ENCODE data around the gene GNAZ.

The GNAZ gene

DNA sequence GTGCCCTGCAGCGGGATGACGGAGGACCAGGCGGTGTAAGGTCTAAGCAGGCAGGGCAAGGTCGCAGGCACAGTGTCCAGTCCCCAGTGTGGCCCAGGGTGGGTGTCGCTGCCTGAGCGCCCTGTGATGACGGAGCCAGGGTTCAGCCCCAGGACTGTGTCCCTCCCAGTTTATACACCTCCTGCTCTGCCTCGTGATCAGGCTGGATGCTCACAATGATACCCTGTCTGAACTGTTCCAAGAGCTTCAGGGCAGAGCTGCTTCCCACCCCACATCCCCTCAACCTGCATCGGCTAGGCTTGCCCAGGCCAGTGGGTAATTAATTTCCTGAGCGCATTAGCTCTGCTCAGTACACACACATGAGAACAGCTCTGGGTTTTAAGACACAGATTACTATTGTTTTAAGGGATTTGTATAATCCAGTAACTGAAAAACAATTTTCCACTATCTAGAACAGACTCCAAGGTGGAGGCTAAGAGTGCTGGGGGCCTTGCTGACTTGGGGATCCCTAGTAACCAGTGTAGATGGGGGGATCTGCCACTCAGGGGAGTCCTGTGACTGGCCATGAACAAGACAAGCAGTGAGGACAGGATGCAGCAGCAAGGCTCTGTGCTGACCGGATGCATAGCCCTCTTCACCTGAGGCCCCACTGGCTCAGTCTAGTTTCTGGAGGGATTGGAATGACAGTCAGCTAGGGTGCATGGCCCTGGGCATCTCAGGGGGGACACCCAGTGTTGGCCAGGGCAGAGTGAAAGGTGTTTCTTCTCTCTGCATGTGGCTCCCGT, 34.1 kb downstream of the GNAZ start:
- no peak for TF ChIP-seq CTCF (IDR thresholded peaks at IDR 0.05)

- no peak for TF ChIP-seq CTCF (IDR thresholded peaks at IDR 0.05)
Measured at GRCh38 chr22:23105304-23105703, 35.0 kb downstream of the GNAZ start.

DNA sequence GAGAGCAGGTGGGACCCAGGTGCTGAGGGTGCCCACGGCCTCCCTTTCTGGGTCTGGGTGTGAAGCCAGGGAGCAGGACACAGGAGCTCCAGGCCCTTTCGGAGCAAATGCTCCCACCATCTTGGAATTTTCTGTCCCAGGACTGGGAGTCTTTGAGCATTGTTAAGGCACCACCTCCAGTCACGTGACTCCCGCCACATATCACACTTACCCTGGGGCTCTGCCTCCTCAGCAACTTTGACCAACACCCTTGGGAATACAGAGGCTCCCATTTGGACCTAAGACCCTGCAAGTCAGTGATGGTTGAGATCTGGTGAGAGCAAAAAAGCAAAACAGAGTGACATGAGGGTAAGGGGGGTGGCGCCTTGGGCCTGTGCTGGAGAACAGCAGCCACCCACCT, 35.6 kb downstream of the GNAZ start:
- no peak for TF ChIP-seq CTCF (IDR thresholded peaks at IDR 0.05)

DNA sequence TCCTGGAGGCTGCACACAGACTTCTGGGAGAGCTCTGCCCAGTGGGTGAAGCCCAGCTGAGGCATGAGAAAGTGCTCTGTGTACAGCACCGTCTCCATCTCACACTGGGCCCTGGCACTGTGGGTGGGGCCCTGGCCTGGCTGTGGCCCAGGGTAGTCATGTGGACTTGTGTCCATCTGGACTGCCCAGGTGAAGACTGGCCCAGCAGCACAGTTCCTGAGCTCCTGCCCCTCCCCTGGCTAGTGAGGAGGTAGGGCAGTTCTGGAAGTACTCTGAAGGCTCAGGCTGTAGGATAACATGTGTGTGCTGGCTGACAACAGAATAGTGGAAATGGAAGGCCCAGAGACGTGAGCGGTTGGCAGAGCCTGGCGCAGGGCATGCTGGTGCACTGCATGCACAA, 36.0 kb downstream of the GNAZ start:
- no peak for TF ChIP-seq CTCF (IDR thresholded peaks at IDR 0.05)

DNA sequence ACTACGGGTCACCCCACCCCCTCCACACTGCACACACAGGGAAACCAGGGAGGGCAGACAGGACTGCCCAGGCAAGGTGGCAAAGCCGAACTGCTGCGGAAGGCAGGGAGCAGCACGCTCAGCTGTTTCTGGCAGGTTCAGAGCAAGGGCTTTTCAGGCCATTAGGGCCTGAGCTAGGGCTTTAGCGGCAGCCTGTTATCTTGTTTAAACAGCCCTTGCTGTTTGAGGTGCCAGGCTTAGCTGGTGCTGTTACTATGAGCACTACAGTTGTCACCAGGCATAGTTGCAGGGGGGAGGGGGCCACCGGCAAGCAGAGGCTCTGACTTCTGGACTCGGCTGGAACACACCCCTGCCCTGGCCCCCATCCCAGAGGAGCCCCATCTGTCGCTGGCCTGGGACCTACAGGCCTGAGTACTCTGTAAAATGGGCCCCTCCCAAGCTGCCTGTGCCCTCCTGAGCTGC, 36.6 kb downstream of the GNAZ start:
- TF ChIP-seq CTCF (IDR thresholded peaks at IDR 0.05) = no peak

DNA sequence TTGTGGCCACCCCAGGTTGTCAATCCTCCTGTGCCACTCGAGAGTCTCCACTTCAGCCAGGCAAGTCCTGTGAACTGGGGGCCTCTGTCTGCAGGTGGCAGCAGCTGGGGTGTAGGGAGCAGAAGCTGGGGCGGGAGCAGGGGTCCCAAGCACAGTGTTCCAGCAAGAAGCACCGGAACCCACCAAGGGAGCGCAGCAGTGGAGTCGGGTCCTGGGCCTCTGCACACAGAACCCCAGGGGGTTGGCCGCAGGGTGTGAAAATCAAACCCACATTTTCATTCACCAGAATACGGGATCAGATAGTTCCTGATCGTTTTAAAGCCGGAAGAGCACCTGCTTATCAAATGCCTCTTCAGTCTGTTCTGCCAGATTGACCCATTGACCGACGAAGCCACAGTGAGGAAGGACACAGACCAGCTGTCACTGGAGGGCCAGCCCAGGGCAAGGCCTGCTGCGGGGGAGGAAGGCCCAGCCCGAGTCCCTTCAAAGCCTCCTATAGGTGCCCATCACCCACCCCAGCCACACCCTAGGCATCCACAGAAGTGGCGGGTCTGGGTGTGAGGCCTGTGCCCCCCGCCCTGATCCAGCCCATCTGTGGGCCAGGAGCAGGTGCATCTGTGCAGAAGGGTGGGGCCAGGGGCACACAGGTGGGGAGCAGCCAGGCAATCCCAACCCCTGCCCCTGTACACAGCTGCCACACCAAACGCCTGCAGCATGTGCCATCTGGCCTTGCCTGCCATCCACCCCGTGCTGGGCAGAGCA, 37.3 kb downstream of the GNAZ start:
- no peak for TF ChIP-seq CTCF (IDR thresholded peaks at IDR 0.05)

DNA sequence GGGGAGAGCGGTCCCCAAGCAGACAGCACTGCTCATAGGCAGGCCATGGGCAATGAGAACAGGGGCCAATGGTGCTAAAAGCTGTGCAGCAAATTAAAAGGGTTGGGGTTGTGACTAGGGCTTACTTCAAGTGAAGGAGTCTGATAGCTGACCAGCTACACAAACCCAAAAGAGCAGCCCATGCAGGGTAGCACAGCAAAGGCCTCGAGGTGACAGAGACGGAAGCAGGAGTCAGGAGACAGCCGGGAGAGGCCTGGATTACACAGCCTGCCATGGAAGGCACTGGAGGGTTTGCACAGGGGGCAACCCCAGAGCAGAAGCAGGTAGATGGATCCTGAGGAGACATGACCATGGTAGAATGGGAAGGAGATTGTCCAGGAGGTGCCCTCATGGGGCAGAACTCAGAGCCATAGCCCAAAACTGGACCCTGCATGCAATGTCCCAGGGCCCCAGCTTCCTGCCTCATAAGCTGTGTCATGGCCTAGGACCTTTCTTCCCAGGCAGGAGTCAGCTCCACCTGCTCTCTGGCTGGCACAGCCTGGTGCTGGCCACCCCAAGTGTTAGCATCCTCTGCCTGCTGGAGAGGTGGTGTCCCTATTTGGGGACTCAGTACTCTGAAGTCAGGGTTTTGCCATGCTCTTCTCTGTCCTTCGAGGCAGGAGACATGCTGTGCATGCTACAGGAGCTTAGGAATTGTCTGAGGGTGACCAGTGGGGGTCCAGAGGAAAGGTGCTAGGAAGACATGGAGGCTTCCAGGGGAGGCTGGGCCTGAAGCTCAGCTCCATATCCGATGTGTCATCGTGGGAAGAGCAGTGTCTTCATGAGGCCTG, 38.1 kb downstream of the GNAZ start:
- no peak for TF ChIP-seq CTCF (IDR thresholded peaks at IDR 0.05)
